HG02840 (cell line): ENCODE measurements around the gene SDK1.

Experiments
- ATAC-seq: cut with Tn5 transposase; IDR thresholded peaks from one replicate; pipeline ENCODE4 v1.9.1; 2021; ENCODE audit warnings: mild to moderate bottlenecking, moderate library complexity, moderate number of reproducible peaks; ENCODE audit not compliant: unreplicated experiment, low FRiP score

Gene SDK1, protein sequence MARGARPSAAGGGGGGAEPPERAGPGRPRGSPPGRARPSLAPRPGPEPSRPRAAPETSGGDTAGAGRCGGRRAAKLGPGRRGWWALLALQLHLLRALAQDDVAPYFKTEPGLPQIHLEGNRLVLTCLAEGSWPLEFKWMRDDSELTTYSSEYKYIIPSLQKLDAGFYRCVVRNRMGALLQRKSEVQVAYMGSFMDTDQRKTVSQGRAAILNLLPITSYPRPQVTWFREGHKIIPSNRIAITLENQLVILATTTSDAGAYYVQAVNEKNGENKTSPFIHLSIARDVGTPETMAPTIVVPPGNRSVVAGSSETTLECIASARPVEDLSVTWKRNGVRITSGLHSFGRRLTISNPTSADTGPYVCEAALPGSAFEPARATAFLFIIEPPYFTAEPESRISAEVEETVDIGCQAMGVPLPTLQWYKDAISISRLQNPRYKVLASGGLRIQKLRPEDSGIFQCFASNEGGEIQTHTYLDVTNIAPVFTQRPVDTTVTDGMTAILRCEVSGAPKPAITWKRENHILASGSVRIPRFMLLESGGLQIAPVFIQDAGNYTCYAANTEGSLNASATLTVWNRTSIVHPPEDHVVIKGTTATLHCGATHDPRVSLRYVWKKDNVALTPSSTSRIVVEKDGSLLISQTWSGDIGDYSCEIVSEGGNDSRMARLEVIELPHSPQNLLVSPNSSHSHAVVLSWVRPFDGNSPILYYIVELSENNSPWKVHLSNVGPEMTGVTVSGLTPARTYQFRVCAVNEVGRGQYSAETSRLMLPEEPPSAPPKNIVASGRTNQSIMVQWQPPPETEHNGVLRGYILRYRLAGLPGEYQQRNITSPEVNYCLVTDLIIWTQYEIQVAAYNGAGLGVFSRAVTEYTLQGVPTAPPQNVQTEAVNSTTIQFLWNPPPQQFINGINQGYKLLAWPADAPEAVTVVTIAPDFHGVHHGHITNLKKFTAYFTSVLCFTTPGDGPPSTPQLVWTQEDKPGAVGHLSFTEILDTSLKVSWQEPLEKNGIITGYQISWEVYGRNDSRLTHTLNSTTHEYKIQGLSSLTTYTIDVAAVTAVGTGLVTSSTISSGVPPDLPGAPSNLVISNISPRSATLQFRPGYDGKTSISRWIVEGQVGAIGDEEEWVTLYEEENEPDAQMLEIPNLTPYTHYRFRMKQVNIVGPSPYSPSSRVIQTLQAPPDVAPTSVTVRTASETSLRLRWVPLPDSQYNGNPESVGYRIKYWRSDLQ (N-terminal part only)

DNA sequence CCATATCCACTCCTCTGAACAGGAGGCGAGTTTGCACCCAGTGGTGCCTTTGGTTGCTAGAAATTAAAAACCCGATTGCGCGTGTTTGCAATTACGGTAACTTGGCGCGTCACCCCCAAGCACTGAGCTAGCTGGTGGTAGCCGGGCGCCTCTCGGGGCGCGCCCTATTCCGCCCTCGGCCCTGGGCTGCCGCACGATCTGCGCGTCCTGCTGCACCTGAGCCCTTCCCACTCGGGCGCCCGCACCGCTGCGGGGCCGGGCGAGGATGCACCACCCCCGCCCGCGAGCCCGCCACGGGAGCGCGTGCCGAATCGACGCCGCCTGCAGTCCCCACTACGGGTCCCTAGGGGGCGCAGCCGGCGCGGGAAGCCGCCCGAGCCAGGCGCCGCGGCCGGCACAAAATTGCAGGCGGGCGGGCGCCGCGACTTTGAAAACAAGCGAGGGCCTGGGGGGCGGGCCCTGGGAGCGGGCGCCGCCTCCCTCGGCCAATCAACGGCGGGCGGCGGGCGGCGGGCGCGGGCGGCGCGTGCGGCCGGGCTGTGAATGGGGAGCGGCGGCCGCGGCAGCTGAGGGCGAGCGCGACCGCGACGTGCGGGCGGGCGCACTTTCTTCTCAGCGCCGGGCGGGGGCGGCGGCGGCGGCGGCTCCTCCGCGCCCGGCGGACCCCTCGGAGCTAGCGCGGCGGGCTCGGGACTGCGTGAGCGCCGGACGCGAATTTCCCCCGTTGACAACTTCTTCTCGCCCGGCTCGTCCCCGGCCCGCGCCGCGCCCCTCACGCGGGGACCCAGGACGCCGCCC lies at the start of gene SDK1:
TSS of gene SDK1 (plus strand) at position 602 of the 798 bp plus-strand sequence. CDS start 335 bp downstream, outside the sequence.
- peak; percentile 94 for ATAC-seq

DNA sequence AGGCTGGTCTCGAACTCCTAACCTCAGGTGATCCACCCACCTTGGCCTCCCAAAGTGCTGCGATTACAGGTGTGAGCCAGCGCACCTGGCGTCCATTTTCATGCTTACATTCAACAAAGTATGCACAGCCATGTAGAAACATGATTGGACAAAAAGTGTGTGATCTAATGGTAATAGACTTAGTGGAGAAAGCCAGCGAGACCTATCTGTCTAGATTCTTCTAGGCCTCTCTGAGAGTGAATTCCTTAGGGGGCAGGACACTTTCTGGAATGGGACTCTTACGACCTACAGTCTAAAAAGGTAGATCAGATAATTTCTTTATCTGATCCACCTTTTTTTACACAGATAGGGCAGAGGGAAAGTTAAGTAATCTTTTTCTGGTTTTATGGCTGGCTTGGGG lies 46.3 kb upstream of the SDK1 start:
- ATAC-seq = no peak

DNA sequence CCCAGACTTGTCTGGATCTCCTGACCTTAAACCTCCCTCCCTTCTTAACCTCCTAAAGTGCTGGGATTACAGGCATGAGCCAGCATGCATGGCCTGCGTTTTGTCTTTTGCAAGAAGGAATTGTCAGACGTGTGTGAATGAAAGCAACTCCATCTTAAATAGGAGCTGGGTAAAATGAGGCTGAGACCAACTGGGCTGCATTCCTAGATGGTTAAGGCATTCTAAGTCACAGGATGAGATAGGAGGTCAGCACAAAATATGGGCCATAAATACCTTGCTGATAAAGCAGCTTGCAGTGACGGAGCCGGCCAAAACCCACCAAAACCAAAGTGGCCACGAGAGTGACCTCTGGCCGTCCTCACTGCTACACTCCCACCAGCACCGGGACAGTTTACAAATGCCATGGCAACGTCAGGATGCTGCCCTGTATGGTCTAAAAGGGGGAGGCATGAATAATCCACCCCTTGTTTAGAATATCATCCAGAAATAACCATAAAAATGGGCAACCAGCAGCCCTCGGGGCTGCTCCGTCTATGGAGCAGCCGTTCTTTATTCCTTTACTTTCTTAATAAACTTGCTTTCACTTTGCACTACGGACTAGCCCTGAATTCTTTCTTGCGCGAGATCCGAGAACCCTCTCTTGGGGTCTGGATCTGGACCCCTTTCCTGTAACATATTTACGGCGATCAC lies 41.2 kb upstream of the SDK1 start:
- no peak for ATAC-seq

DNA sequence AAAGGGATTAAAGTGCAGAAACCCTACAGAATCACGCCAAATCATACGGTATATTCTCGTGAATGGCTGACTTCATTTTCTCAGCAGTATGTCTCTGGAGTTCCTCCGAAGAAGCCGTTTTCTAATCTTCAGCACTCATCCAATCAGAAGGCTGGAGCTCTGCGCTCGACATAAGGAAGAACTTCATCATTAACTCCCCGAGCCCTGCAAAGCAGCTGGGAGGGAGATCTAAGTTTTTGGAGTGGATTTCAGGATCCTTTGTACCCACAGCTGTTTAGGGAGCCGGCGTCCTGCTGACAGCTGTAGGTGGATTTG lies 40.7 kb upstream of the SDK1 start:
- no peak for ATAC-seq

DNA sequence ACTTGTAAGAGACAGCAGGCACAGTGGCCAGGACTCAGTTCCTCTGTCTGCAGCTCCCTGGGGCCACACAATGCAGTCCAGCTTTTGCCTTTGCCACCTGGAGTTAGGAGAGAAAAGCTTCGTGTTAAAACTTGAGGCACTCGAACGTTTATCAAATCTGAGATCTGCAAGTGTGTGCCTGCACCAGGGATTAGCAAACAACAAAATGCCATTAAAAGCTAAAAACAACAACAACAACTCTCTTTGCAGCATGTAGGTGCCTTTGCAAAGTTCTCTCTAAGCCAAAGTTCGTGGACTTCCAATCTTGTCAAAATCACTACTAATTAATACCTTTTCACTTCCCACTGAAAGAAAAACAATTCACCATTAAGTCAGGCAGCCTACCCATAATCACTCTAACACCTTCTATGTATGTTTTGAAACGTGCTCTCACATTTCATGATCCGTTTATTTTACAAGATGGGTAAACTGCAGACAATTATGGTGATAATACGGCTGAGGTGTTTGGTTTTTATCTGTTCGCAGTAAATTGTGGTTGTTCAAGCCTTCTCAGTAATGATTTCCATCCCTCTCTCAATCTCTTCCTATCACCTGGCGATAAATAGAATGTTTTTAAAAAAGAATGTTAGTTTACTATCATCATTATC lies 36.2 kb upstream of the SDK1 start:
- no peak for ATAC-seq

DNA sequence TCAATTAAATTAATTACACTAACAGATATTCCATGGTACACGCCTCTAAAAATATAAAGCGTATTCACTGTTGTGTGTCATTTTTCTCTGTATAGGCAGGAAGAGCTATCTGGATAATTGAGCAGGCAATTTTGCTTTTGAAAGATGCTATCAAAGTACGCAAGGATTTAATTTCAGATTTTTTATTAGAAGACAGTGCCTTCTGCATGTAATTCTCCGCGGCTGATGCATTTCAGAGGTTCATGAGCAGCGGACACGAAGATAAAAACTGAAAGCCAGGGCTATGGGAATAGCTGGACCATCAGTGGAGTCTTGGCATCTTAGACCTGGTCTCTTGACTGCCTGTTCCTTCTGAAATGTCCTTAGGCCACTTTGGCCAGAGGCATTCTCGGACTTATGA lies 35.7 kb upstream of the SDK1 start:
- ATAC-seq = no peak

DNA sequence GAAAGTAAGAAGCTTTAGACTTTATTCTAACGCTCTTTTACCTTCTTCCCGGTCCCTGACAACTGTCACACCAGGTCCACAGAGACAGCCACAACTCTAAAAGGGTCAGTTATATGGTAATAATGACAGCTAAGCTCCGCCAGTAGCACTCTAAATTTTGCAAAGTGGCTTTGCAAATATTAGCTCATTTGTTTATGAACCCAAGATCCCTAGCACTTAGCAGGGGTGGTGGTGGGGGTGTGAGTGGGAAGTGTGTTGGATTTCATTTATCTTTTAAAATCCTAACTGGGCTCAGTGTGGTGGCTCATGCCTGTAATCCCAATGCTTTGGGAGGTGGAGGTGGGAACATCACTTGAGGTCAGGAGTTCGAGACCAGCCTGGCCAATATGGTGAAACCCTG lies 34.8 kb upstream of the SDK1 start:
- ATAC-seq = no peak

DNA sequence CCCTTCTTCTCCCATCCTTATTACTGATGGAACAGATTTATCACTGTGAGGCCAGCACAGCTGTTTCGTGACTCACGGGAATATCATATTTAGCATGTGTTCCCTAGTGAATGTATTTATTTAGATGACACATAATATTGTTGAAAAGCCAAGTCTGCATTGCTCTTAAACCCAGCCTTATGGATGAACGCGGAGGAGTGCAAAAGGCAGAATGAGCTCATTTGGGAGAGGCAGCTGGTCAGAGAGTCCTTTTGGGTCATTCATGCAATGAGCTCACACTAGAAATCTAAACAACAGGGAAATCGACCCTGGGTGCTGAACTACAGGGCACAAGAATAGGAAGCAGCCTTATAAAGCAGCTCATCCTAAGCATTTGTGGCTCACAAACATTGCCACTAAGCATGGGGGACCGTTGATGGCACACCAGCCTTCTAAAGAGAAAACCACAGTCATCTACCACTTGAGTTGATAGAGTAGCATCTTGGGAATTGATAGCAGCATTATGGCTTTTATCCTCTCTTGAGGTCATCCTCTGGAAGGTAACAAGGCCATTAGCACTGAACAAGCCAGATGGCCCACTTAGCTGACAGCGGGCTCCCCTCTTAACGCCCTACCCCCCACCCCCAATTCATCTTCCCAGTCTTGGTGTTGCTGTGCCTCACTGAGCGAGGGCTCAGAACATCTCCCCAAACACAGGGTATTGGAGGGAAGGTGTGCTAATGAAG lies 32.9 kb upstream of the SDK1 start:
- ATAC-seq = no peak

DNA sequence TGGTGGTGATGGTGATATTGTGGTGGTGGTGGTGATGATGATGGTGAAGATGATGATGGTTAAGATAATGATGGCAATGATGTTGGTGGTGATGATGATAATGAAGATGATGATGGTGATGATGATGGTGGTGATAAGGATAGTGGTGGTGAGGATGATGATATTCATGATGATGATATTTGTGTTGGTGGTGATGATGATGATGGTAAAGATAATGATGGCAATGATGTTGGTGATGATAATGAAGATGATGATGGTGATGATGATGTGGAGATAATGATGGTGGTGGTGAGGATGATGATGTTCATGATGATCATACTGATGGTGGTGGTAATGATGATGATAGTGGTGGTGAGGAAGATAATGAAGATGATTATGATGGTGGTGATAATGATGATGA lies 30.7 kb upstream of the SDK1 start:
- no peak for ATAC-seq

DNA sequence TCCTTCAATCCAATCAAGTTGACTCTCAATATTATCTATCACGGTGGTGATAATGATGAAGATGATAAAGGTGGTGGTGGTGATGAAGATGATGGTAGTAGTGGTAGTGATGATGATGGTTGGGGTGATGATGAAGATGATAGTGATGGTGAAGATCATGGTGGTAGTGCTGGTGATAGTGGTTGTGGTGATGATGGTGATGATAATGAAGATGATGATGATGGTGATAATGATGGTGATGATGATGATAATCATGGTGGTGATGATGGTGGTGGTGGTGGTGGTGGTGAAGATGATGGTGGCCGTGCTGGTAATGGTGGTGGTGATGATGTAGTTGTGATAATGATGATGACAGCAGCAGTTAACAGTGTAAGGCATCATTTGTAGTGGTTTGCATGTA lies 29.8 kb upstream of the SDK1 start:
- ATAC-seq = no peak

DNA sequence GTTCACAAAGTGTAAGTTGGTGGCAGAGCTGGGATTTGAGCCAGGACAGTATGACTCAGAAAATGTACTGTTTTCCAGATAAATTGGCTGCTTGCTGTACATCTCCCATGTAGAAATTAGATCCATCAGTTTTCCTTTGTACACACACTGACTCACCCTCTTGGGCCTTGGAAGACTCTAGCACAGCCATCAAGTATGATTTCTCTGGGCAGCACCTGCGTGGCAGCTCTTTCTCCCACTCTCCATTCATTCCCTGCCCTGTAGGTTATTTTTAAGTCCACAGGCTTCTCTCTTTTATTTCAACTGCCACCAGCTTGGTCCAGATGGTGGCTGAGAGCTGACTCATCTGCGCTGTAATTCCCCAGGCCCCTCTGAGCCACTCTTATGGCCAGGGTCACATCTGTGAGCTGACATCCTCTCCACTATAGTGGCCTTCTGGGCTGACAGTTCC lies 28.3 kb upstream of the SDK1 start:
- ATAC-seq = no peak

DNA sequence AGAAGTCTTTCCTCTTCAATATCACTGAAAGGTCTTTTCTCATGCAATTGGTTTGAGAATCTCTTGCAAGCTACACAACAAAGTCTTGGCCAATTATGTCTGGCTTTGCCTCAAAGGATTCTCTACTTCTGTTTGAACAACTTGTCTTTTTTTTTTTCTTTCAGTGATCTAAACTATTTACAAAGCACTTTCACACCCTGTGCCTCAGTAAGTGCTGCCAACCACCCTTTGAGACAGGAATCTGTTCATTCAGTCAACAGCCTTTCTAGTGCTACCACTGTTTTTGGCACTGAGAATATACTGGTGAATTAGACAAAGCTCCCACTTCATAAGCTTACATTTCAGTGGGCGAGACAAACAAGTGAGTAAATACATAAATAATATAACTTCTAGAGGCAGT lies 26.9 kb upstream of the SDK1 start:
- no peak for ATAC-seq

DNA sequence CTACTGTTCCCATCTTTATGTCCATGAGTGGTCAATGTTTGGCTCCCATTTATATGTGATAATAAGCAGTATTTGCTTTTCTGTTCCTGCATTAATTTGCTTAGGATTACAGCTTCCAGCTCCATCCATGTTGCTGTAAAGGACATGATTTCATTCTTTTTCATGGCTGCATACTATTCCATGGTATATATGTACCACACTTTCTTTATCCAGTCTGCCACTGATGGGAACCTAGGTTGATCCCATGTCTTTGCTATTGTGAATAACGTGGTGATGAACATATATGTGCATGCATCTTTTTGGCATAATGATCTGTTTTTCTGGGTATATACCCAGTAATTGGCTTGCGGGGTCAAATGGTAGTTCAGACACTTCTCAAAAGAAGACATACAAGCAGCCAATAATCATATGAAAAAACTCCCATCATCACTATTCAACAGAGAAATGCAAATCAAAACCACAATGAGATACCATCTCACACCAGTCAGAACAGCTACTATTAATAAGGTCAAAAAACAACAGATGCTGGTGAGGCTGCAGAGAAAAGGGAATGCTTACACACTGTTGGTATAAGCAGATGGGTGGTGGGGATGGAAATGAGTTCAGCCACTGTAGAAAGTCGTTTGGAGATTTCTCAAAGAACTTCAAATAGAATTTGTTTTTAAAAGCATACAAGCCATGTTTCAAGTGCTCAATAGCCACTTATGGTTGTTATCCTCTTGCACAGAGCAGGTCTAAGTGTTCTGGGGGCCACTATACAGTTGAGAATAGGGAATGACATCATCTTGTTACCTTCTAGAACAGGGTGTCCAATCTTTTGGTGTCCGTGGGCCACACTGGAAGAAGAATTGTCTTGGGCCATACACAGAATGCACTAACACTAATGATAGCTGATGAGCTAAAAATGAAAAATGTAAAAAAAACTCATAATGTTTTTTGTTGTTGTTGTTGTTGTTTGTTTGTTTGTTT lies 23.2 kb upstream of the SDK1 start:
- ATAC-seq = no peak

DNA sequence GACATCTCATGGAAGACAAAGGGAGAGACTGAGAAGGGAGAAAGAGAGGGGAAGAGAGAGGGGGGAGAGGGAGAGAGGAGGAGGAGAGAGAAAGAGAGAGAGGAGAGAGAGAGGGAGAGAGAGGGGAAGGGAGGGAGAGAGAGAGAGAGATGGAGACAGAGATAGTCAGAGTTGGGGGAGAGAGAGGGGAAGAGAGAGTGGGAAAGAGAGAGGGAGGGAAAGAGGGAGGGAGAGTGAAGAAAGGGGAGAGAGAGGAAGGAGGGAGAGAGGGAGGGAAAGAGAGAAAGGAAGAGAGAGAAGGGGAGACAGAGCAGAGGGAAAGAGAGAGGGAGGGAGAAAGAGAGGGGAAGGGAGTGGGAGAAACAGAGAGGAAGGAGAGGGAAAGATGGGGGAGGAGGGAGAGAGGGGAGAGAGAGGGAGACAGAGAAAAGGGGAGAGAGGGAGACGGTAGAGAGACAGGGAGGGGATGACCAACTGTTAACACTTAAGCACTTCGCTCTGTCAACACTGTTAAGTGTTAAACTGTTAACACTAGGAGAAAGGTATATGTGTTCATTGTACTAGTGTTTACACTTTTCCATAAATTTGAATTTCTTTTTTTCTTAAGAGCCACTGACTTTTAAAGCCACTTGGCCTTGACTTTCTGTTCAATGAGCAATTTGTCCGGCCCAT lies 21.8 kb upstream of the SDK1 start:
- ATAC-seq = no peak

DNA sequence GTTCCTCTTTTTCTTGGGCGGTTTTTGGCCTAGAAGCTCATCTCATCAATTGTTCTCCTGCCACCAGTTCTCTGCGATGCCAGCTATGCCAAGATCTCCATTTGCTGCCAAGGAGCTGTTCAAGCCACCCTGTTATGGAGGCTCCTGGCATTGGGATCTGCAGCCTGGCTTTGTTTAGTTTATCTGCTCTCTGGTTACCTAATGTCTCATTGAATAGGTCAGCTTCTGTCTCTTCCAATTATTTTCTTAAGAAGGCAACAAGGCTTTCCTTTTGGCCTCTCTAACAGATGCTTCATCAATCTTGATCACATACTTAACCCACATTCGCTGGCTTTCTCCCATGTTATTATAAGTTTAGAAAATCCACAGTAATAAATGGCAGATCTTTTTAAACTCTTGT lies 20.6 kb upstream of the SDK1 start:
- ATAC-seq = no peak

DNA sequence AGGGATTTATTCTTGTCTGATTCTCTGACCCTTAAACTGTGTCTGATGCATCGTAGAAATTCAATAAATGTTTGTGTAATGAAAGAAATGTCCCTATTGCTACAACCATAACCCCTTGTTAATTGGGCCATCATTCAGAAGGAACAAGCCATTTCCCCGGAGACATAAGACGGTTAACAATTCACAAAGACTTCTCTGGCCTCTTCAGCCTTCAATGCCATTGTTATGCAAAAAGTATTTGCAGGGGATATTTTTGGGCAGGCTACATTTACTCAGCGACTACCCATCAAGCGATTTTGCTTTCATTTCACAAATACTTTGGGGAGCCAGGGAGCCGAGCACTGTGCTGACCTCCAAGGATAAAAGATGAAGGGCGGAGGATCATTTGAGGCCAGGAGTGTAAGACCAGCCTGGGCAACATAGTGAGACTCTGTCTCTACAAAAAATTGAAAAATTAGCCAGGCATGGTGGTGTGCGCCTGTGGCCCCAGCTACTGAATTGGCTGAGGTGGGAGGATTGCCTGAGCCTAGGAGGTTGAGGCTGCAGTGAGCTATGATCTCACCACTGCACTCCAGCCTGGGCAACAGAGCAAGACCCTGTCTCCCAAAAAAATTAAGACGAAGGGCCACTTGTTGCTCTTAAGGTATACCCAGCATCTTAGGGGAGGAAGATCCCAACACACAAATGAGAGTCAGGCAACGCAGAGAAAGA lies 20.0 kb upstream of the SDK1 start:
- ATAC-seq = no peak
